ENCODE results near the gene PLCH2. TPM values are rescaled to one million over a fixed set of nuclear protein-coding genes. Genes with fewer than 3 reads are reported as not detected.

The PLCH2 gene
- total and polyA plus RNA-seq, 2 donors (not counting 1 experiment from before 2014, with no cell fraction given) = 20.0 to 34.9 TPM

DNA sequence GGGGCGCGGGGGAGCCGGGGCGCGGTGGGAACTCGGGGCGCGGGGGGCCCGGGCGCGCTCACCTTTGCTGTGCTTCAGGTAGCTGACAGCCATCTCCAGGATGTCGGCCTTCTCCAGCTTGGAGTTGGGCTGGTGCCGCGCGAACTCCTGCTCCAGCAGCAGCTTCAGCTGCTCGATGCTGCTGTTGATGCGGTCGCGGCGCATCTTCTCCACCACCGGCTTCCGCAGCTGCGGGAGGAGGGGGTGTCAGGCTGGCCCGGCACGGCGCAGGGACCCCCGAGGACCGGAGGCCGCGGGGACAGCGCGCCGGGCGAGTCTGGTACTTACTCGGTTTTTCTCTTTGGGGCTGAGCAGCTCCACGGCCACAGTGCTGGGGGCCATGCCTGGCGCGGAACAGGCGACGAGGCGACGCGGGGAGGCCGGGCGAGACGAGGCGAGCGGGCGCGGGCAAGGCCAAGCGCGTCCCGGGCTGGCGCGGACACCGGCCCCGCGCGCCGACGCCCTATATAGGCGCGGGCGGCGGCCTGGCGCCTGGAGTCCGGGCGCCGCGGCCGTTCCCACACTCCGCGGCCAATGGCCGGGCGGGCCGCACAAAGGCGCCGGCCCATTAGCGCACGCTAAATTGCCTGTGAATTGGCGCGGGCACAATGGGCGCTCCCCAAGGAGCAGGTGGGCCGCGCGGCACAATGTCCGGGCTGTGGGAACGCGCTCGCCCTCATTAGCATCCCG, 53.9 kb downstream of the PLCH2 start, which contains the start of gene HES5:
TSS of gene HES5 (minus strand) at position 480 of the 729 bp plus-strand sequence. CDS start at position 381, 99 bp downstream.
- Histone ChIP-seq H3K27ac (ENCODE audit: low read length in 2 of 2) (no peak within 1 kb of the TSS), H3K4me2 (replicated peaks; ENCODE audit: low read depth, low read length, poor library complexity, severe bottlenecking) (peak within 1 kb of the TSS; percentile 96), H3K9me3 (ENCODE audit: control extremely low read depth in 1 of 3, control insufficient read depth in 2 of 3, insufficient read depth in 1 of 3, low read length in 2 of 3) (peaks cover 0 to 11% (median 0%) of the 10 kb centered on the region in 3 donors), H3K9ac (ENCODE audit: low read length) (peak within 1 kb of the TSS; percentile 58), H3K4me3 (ENCODE audit: control extremely low read depth in 1 of 5, extremely low read depth in 1 of 5, insufficient read depth in 1 of 5, low read depth in 2 of 5, low read length in 4 of 5) (peak within 1 kb of the TSS in 4 of 5 experiments; percentile 31 to 61 (median 50)), H3K27me3 (replicated peaks in 1 of 4; ENCODE audit: control extremely low read depth in 1 of 4, control insufficient read depth in 3 of 4, insufficient read depth in 4 of 4, low read length in 3 of 4) (peaks cover 0 to 52% (median 21%) of the 10 kb centered on the region in 4 experiments), H3K4me1 (ENCODE audit: control insufficient read depth in 2 of 2, insufficient read depth in 2 of 2, low read length in 2 of 2) (peaks cover 34 to 42% of the 10 kb centered on the region in 2 donors), H3K36me3 (replicated peaks in 1 of 2; ENCODE audit: control extremely low read depth in 1 of 2, control insufficient read depth in 1 of 2, extremely low read depth in 1 of 2, insufficient read depth in 2 of 2, low read length in 1 of 2) (no peaks in the 10 kb centered on the region), H4K20me1 (ENCODE audit: control insufficient read depth, insufficient read depth, low read length, poor library complexity, severe bottlenecking) (peaks cover 28% of the 10 kb centered on the region), H3K79me2 (ENCODE audit: control insufficient read depth, insufficient read depth, low read length) (peaks cover 16% of the 10 kb centered on the region), H2AFZ (ENCODE audit: insufficient read depth, low read depth, low read length, poor library complexity, severe bottlenecking) (peak within 1 kb of the TSS; percentile 74)
- Mint-ChIP-seq H3K4me3 (peak within 1 kb of the TSS; percentile 87), H3K27me3 (peaks cover 8% of the 10 kb centered on the region), H3K27ac (peak within 1 kb of the TSS; percentile 74), H3K9me3 (ENCODE audit: insufficient read depth) (no peaks in the 10 kb centered on the region), H3K4me1 (peaks cover 25% of the 10 kb centered on the region)
- intact Hi-C loops (cut with micrococcal nuclease) = loop anchor here (5.0 kb wide), 1 partner anchor 613 kb away; the partner anchor contains the start of genes CALML6 and TMEM52
- ChIA-PET CTCF (interaction anchor here (0.9 to 2.9 kb wide), 4 partner anchors 18 to 114 kb away, joined by 4 to 16 read pairs (median 6); partner anchors contain the start of gene TNFRSF14), POLR2A (interaction anchor here (0.6 to 1.9 kb wide), 5 partner anchors 16 to 122 kb away, joined by 4 to 16 read pairs (median 5); partner anchors contain the start of gene PRXL2B)
- DNase-seq = peak; percentile 57
- WGBS (ENCODE audit: insufficient coverage) = 2% methylated on average over 91 of the region's 91 CpGs
- no peak for ATAC-seq (ENCODE audit: low read depth)
- TF ChIP-seq, protein P1, sequence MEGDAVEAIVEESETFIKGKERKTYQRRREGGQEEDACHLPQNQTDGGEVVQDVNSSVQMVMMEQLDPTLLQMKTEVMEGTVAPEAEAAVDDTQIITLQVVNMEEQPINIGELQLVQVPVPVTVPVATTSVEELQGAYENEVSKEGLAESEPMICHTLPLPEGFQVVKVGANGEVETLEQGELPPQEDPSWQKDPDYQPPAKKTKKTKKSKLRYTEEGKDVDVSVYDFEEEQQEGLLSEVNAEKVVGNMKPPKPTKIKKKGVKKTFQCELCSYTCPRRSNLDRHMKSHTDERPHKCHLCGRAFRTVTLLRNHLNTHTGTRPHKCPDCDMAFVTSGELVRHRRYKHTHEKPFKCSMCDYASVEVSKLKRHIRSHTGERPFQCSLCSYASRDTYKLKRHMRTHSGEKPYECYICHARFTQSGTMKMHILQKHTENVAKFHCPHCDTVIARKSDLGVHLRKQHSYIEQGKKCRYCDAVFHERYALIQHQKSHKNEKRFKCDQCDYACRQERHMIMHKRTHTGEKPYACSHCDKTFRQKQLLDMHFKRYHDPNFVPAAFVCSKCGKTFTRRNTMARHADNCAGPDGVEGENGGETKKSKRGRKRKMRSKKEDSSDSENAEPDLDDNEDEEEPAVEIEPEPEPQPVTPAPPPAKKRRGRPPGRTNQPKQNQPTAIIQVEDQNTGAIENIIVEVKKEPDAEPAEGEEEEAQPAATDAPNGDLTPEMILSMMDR (IDR thresholded peaks at IDR 0.05) = no peak
- peak; percentile 18 for TF ChIP-seq EZH2 (IDR thresholded peaks at IDR 0.05; ENCODE audit: borderline replicate concordance, insufficient read depth, low read depth, low read length, poor library complexity, severe bottlenecking)

All from B cell (primary cell).